Cardiac fibroblast (primary cell): ENCODE results near the gene IER5L.
"Not testable (repeated sequence)": the region's sequence is repeated elsewhere in the genome, so short reads cannot be mapped to it uniquely, and the experiment has no call there.

Experiments used
- DNase-seq, 2 donors: peaks; one replicate each; pipeline versions ENCODE4 v3.0.0 to v3.0.0-alpha.2; 2010; ENCODE audit warnings: low read depth in 2 of 2
- H3K4me3 ChIP-seq, 2 donors: replicated peaks in 1 of 2; 1 replicate in 1 of 2; 2 replicates in 1 of 2; pipeline ENCODE4 v1.5.1; 2011; ENCODE audit warnings: low read depth in 2 of 2, low read length in 2 of 2, mild to moderate bottlenecking in 2 of 2, moderate library complexity in 1 of 2
- CTCF ChIP-seq: IDR thresholded peaks from one replicate; pipeline ENCODE4 v1.5.1; 2011; ENCODE audit warnings: low read depth, mild to moderate bottlenecking, low read length, inconsistent platforms

The IER5L gene

DNA sequence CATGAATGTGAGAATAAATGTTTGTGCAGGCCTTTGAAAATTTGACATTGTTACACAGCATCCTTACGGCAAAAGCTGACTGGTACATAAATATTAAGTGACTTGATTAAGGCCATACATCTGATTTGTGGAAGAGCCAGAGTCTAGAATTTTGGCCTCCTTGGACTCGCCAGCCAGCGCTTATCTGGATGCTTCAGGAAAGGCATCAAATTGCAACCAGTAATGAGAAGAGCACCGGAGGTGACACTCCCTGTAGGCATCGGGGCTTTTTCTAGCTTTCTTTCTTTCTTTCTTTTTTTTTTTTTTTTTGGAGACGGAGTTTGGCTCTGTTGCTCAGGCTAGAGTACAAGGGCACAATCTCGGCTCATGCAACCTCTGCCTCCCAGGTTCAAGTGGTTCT is 13.2 kb upstream of the IER5L start:
- no peak overlapping the region for H3K4me3 ChIP-seq
- no peak for DNase-seq
- no peak for TF ChIP-seq CTCF

DNA sequence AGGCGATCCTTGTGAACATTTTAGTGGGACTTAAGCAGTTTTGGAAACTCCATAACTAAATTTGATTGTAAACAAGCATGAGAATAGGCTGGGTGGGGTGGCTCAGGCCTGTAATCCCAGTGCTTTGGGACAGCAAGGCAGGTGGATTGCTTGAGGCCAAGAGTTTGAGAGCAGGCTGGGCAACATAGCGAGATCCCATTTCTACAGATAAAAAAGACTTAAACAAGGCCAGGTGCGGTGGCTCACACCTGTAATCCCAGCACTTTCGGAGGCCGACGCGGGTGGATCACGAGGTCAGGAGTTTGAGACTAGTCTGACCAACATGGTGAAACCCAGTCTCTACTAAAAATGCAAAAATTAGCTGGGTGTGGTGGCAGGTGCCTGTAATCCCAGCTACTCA is 11.9 kb upstream of the IER5L start:
- not testable (repeated sequence) for DNase-seq, H3K4me3 ChIP-seq

- DNase-seq, result no peak
- no peak overlapping the region for H3K4me3 ChIP-seq
- no peak for TF ChIP-seq CTCF
Observed at GRCh38 chr9:129187042-129187441, 9.0 kb upstream of the IER5L start.

DNA sequence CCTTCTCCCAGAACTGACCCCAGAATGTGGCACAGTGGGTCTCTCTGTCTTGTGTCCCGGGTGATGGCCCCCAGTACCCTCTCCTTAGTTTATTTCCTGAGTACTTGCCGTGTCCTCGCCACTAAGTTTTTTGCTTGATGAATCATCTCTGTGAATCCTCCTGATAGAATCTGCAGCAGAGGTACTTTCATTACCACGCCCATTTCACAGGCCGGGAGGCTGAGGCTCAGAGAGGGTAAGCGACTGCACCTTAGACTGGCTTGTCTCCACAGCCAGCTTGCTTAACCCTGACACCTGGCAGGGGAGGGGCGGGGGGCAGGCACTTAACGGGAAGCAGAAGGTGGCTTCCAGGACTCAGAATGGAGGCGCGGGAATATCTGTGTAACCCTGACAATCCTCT is 7.9 kb upstream of the IER5L start:
- no peak overlapping the region for H3K4me3 ChIP-seq
- TF ChIP-seq CTCF, result no peak
- peak in 1 of 2 donors; percentile 45 for DNase-seq

DNA sequence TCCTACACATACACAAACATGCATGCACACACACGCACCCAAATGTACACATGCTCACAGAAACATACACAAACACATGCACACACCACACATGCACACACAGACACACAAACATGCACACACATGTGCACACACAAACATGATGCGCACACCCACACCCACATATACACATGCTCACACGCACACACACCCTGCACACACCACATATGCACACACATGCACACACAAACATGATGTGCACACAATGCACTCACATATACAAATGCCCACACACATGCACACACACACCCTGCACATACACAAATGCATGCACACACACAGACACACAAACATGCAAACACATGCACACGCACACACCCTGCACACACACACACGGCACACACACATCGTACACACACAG is 7.3 kb upstream of the IER5L start:
- no peak for TF ChIP-seq CTCF
- no peak for DNase-seq
- H3K4me3 ChIP-seq, result no peak overlapping the region

GRCh38 chr9:129184596-129185122 is 6.6 kb upstream of the IER5L start:
- TF ChIP-seq CTCF, result no peak
- no peak for DNase-seq
- no peak overlapping the region for H3K4me3 ChIP-seq

- TF ChIP-seq CTCF, result no peak
- H3K4me3 ChIP-seq, result no peak overlapping the region
- no peak for DNase-seq
Observed at GRCh38 chr9:129184219-129184524, 6.1 kb upstream of the IER5L start.
